Stromal cell of bone marrow (primary cell): ENCODE results near the gene PPFIA1.
"Not testable (repeated sequence)": the region's sequence is repeated elsewhere in the genome, so short reads cannot be mapped to it uniquely, and the experiment has no call there.

ENCODE experiments used
- DNase-seq: peaks from one replicate; pipeline ENCODE4 v3.0.0-alpha.2; 2012; ENCODE audit warnings: low read depth

Gene PPFIA1

GRCh38 chr11:70251659-70252321, 18.7 kb upstream of the PPFIA1 start:
- DNase-seq, result no peak

GRCh38 chr11:70252844-70253243, 17.6 kb upstream of the PPFIA1 start:
- DNase-seq, result no peak

- DNase-seq, result no peak
These were observed 14.9 kb upstream of the PPFIA1 start for GRCh38 chr11:70255477-70256116.

GRCh38 chr11:70259077-70259476, 11.4 kb upstream of the PPFIA1 start:
- not testable (repeated sequence) for DNase-seq

GRCh38 chr11:70262951-70263350, 7.5 kb upstream of the PPFIA1 start:
- DNase-seq, result no peak

GRCh38 chr11:70263363-70263762, 7.1 kb upstream of the PPFIA1 start:
- DNase-seq, result no peak

- no peak for DNase-seq
These were observed 5.1 kb upstream of the PPFIA1 start for GRCh38 chr11:70265341-70265740.

GRCh38 chr11:70267405-70267950, 3.0 kb upstream of the PPFIA1 start:
- DNase-seq, result no peak

- DNase-seq, result no peak
These were observed 2.0 kb upstream of the PPFIA1 start for GRCh38 chr11:70268526-70268925.

GRCh38 chr11:70270877-70271648, 573 bp downstream of the PPFIA1 start:
- DNase-seq, result peak; percentile 55

GRCh38 chr11:70271649-70271953, 1.1 kb downstream of the PPFIA1 start:
- no peak for DNase-seq

GRCh38 chr11:70272009-70272408, 1.5 kb downstream of the PPFIA1 start:
- DNase-seq, result no peak

- DNase-seq, result no peak
These were observed 8.5 kb downstream of the PPFIA1 start for GRCh38 chr11:70278994-70279393.

GRCh38 chr11:70281156-70281609, 10.7 kb downstream of the PPFIA1 start:
- peak; percentile 87 for DNase-seq

GRCh38 chr11:70282012-70282411, 11.5 kb downstream of the PPFIA1 start:
- DNase-seq, result no peak

- DNase-seq, result no peak
These were observed 18.2 kb downstream of the PPFIA1 start for GRCh38 chr11:70288721-70289120.

- DNase-seq, result no peak
These were observed 19.1 kb downstream of the PPFIA1 start for GRCh38 chr11:70289582-70289981.

GRCh38 chr11:70290361-70291065, 20.0 kb downstream of the PPFIA1 start:
- DNase-seq, result no peak

GRCh38 chr11:70292166-70292565, 21.7 kb downstream of the PPFIA1 start:
- no peak for DNase-seq

- no peak for DNase-seq
These were observed 22.4 kb downstream of the PPFIA1 start for GRCh38 chr11:70292863-70293262.

GRCh38 chr11:70295166-70295565, 24.7 kb downstream of the PPFIA1 start:
- DNase-seq, result not testable (repeated sequence)

GRCh38 chr11:70296681-70297080, 26.2 kb downstream of the PPFIA1 start:
- no peak for DNase-seq
